Liver (tissue), 9 donors: Measurements from ENCODE around the gene EIF4E3. TPM values are rescaled to one million over a fixed set of nuclear protein-coding genes. Genes with fewer than 3 reads are reported as not detected.

Experiments used
- DNase-seq: peaks from one replicate; pipeline ENCODE4 v3.0.0-alpha.2; 2017; ENCODE audit warnings: low spot score
- H3K27ac ChIP-seq, 2 donors: one replicate each; pipeline ENCODE4 v1.7.0; 2013; ENCODE audit warnings: inconsistent platforms in 2 of 2, low read length in 2 of 2, control low read depth in 1 of 2, low read depth in 1 of 2, mild to moderate bottlenecking in 1 of 2
- H3K27me3 ChIP-seq, 4 donors: one replicate each; pipeline versions ENCODE4 v1.6.1 to v1.7.0; 2013; ENCODE audit warnings: low read length in 3 of 4, inconsistent platforms in 1 of 4, mild to moderate bottlenecking in 1 of 4, moderate library complexity in 1 of 4; ENCODE audit not compliant: control insufficient read depth in 4 of 4, insufficient read depth in 4 of 4
- H3K36me3 ChIP-seq, 4 donors: one replicate each; pipeline versions ENCODE4 v1.6.1 to v1.7.0; 2013; ENCODE audit warnings: low read length in 3 of 4, mild to moderate bottlenecking in 3 of 4, low read depth in 1 of 4, moderate library complexity in 1 of 4; ENCODE audit not compliant: control insufficient read depth in 4 of 4, insufficient read depth in 3 of 4
- H3K4me1 ChIP-seq, 4 donors: one replicate each; pipeline versions ENCODE4 v1.6.1 to v1.7.0; 2013; ENCODE audit warnings: low read length in 3 of 4, mild to moderate bottlenecking in 3 of 4, moderate library complexity in 1 of 4; ENCODE audit not compliant: control insufficient read depth in 4 of 4, insufficient read depth in 4 of 4
- H3K4me3 ChIP-seq, 3 donors: one replicate each; pipeline versions ENCODE4 v1.6.1 to v1.7.0; 2013; ENCODE audit warnings: low read length in 3 of 3, control low read depth in 1 of 3, low read depth in 1 of 3, mild to moderate bottlenecking in 1 of 3
- H3K9ac ChIP-seq, 2 donors: one replicate each; pipeline ENCODE4 v1.7.0; 2013; ENCODE audit warnings: low read length in 2 of 2, mild to moderate bottlenecking in 2 of 2, moderate library complexity in 2 of 2, control low read depth in 1 of 2, low read depth in 1 of 2
- H3K9me3 ChIP-seq, 4 donors: one replicate each; pipeline versions ENCODE4 v1.6.1 to v1.7.0; 2013; ENCODE audit warnings: low read length in 3 of 4; ENCODE audit not compliant: control insufficient read depth in 4 of 4
- CTCF ChIP-seq: fragments of 150-350 bp; IDR thresholded peaks from 2 replicates; pipeline ENCODE4 v1.5.1; 2017; ENCODE audit warnings: improper control_type of control experiment, low read depth, low read length; ENCODE audit not compliant: missing input control
- EGR1 ChIP-seq, 2 donors: IDR thresholded peaks; 2 replicates each; pipeline ENCODE4 v1.6.1; 2016 to 2018; ENCODE audit warnings: antibody characterized with exemption in 2 of 2, low read depth in 2 of 2
- FOXA1 ChIP-seq: IDR thresholded peaks from 2 replicates; pipeline ENCODE4 v1.6.1; 2016; ENCODE audit warnings: antibody characterized with exemption
- FOXA2 ChIP-seq: IDR thresholded peaks from 2 replicates; pipeline ENCODE4 v1.6.1; 2016; ENCODE audit warnings: antibody characterized with exemption
- GABPA ChIP-seq, 2 donors: IDR thresholded peaks in 1 of 2; conservative IDR thresholded peaks in 1 of 2; 2 replicates each; pipeline ENCODE4 v1.6.1; 2016; ENCODE audit warnings: antibody characterized with exemption in 2 of 2, mild to moderate bottlenecking in 1 of 2, moderate library complexity in 1 of 2
- HNF4A ChIP-seq, 2 donors: conservative IDR thresholded peaks; 2 replicates each; pipeline ENCODE4 v1.6.1; 2016; ENCODE audit warnings: antibody characterized with exemption in 2 of 2, mild to moderate bottlenecking in 2 of 2
- HNF4G ChIP-seq: IDR thresholded peaks from 2 replicates; pipeline ENCODE4 v1.6.1; 2016; ENCODE audit warnings: antibody characterized with exemption
- JUND ChIP-seq, 2 donors: IDR thresholded peaks; 2 replicates each; pipeline ENCODE4 v1.6.1; 2016; ENCODE audit warnings: antibody characterized with exemption in 2 of 2
- NR2F2 ChIP-seq: IDR thresholded peaks from 2 replicates; pipeline ENCODE4 v1.6.1; 2016; ENCODE audit warnings: antibody characterized with exemption
- RAD21 ChIP-seq, 2 donors: IDR thresholded peaks; 2 replicates each; pipeline ENCODE4 v1.6.1; 2016; ENCODE audit warnings: antibody characterized with exemption in 2 of 2, mild to moderate bottlenecking in 2 of 2
- REST ChIP-seq: IDR thresholded peaks from 2 replicates; pipeline ENCODE4 v1.6.1; 2016; ENCODE audit warnings: antibody characterized with exemption, mild to moderate bottlenecking
- RXRA ChIP-seq, 2 donors: IDR thresholded peaks; 2 replicates each; pipeline ENCODE4 v1.6.1; 2017 to 2018; ENCODE audit warnings: antibody characterized with exemption in 2 of 2, mild to moderate bottlenecking in 1 of 2
- SP1 ChIP-seq: IDR thresholded peaks from 2 replicates; pipeline ENCODE4 v1.6.1; 2018; ENCODE audit warnings: antibody characterized with exemption, mild to moderate bottlenecking
- TAF1 ChIP-seq: conservative IDR thresholded peaks from 2 replicates; pipeline ENCODE4 v1.6.1; 2016; ENCODE audit warnings: antibody characterized with exemption, mild to moderate bottlenecking
- YY1 ChIP-seq: IDR thresholded peaks from 2 replicates; pipeline ENCODE4 v1.6.1; 2016; ENCODE audit warnings: antibody characterized with exemption, mild to moderate bottlenecking
- WGBS: extraction: QIAGEN DNeasy Blood & Tissue Kit; methylation state at CpG from one replicate; pipeline ENCODE4 v1.1.7; 2013; 5-methylcytosine and 5-hydroxymethylcytosine counted together
- polyA plus RNA-seq, 2 donors: library from polyadenylated mRNA; stranded (reverse) in 1 of 2; unstranded in 1 of 2; fragments of 200-250 nt in 1 of 2; fragments of >200 nt in 1 of 2; fragmentation: Nextera tagmentation in 1 of 2; extraction: Ambion mirVana in 1 of 2; gene quantifications; one replicate each; pipeline versions ENCODE4 v1.2.1 to v1.2.3, GENCODE V29; 2013 to 2015
- total RNA-seq, 2 donors: library from RNA; depleted of rRNA; stranded (reverse); fragments of >200 nt; gene quantifications; one replicate each; pipeline ENCODE4 v1.2.3, GENCODE V29; 2014
- TF ChIP-seq, protein P1 (sequence below): IDR thresholded peaks from 2 replicates; pipeline ENCODE4 v1.6.1; 2016; ENCODE audit warnings: antibody characterized with exemption
- TF ChIP-seq, protein P2 (sequence below): IDR thresholded peaks from 2 replicates; pipeline ENCODE4 v1.6.1; 2016; ENCODE audit warnings: antibody characterized with exemption
- TF ChIP-seq, protein P3 (sequence below): IDR thresholded peaks from 2 replicates; pipeline ENCODE4 v1.6.1; 2016; ENCODE audit warnings: antibody characterized with exemption
- donor health status: healthy.
- donor health status: healthy.
- donor health status: healthy.
- donor health status: healthy.
- donor health status: healthy.

The EIF4E3 gene
- total and polyA plus RNA-seq, 4 donors = 1.1 to 4.0 (median 2.6) TPM

GRCh38 chr3:71672340-71672739, 52.9 kb downstream of the EIF4E3 start:
- H3K27me3 ChIP-seq = no peaks in the 10 kb centered on the region
- no peak overlapping the region for H3K27ac ChIP-seq
- H3K4me1 ChIP-seq = no peaks in the 10 kb centered on the region
- 88% methylated on average over 9 of the region's 9 CpGs for WGBS
- no peaks in the 10 kb centered on the region for H3K36me3 ChIP-seq
- TF ChIP-seq TAF1 (no peak), EGR1 (IDR thresholded peaks at IDR 0.05; ENCODE audit: low read depth in 2 of 2) (no peak), JUND (IDR thresholded peaks at IDR 0.05) (no peak), RXRA (IDR thresholded peaks at IDR 0.05) (no peak), FOXA1 (no peak), RAD21 (IDR thresholded peaks at IDR 0.05) (no peak), REST (no peak), SP1 (no peak), CTCF (no peak), FOXA2 (no peak), HNF4G (no peak), YY1 (no peak), GABPA (IDR thresholded peaks at IDR 0.05 in 1 of 2, conservative IDR thresholded peaks at IDR 0.05 in 1 of 2) (no peak), NR2F2 (no peak)
- TF ChIP-seq, protein P1, sequence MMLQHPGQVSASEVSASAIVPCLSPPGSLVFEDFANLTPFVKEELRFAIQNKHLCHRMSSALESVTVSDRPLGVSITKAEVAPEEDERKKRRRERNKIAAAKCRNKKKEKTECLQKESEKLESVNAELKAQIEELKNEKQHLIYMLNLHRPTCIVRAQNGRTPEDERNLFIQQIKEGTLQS = no peak
- no peak overlapping the region for H3K9ac ChIP-seq
- no peaks in the 10 kb centered on the region for H3K9me3 ChIP-seq
- no peak overlapping the region for H3K4me3 ChIP-seq
- no peak for DNase-seq

- Histone ChIP-seq H3K27ac (no peak overlapping the region), H3K4me3 (no peak overlapping the region), H3K4me1 (no peaks in the 10 kb centered on the region), H3K27me3 (no peaks in the 10 kb centered on the region), H3K9me3 (no peaks in the 10 kb centered on the region), H3K36me3 (no peaks in the 10 kb centered on the region), H3K9ac (no peak overlapping the region)
- DNase-seq = no peak
- WGBS = 92% methylated on average over 19 of the region's 19 CpGs
- TF ChIP-seq HNF4G (no peak), FOXA2 (no peak), NR2F2 (no peak), HNF4A (conservative IDR thresholded peaks at IDR 0.05) (no peak), RAD21 (IDR thresholded peaks at IDR 0.05) (no peak), TAF1 (no peak), JUND (IDR thresholded peaks at IDR 0.05) (no peak), SP1 (no peak), GABPA (IDR thresholded peaks at IDR 0.05 in 1 of 2, conservative IDR thresholded peaks at IDR 0.05 in 1 of 2) (no peak), RXRA (IDR thresholded peaks at IDR 0.05) (no peak), CTCF (no peak)
- TF ChIP-seq, protein P2, sequence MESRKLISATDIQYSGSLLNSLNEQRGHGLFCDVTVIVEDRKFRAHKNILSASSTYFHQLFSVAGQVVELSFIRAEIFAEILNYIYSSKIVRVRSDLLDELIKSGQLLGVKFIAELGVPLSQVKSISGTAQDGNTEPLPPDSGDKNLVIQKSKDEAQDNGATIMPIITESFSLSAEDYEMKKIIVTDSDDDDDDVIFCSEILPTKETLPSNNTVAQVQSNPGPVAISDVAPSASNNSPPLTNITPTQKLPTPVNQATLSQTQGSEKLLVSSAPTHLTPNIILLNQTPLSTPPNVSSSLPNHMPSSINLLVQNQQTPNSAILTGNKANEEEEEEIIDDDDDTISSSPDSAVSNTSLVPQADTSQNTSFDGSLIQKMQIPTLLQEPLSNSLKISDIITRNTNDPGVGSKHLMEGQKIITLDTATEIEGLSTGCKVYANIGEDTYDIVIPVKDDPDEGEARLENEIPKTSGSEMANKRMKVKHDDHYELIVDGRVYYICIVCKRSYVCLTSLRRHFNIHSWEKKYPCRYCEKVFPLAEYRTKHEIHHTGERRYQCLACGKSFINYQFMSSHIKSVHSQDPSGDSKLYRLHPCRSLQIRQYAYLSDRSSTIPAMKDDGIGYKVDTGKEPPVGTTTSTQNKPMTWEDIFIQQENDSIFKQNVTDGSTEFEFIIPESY = no peak
- TF ChIP-seq, protein P1 = no peak
- TF ChIP-seq, protein P3, sequence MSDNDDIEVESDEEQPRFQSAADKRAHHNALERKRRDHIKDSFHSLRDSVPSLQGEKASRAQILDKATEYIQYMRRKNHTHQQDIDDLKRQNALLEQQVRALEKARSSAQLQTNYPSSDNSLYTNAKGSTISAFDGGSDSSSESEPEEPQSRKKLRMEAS = no peak
Measured at GRCh38 chr3:71671216-71671845, 53.9 kb downstream of the EIF4E3 start.
